ENCODE data around the gene HK2.

GRCh38 chr2:74860079-74860478 lies 26.2 kb downstream of the HK2 start:
- TF ChIP-seq CTCF (conservative IDR thresholded peaks at IDR 0.05; ENCODE audit: low read length): no peak
- TF ChIP-seq EZH2phosphoT487 (IDR thresholded peaks at IDR 0.05; ENCODE audit: borderline replicate concordance): no peak

All from Loucy (cell line).